Chondrocyte (in vitro differentiated cells): ENCODE data around the gene ZBTB40. TPM values are rescaled to one million over a fixed set of nuclear protein-coding genes. Genes with fewer than 3 reads are reported as not detected.

Experiments
- DNase-seq: peaks from one replicate; pipeline ENCODE4 v3.0.0; 2021; ENCODE audit warnings: mixed read lengths, low spot score
- H3K27ac Mint-ChIP-seq: one replicate; pipeline ENCODE4 v1.8.0; 2021; ENCODE audit warnings: mild to moderate bottlenecking, moderate library complexity, mixed read lengths; ENCODE audit not compliant: unreplicated experiment
- H3K27me3 Mint-ChIP-seq: 2 replicates; pipeline ENCODE4 v1.8.0; 2021; ENCODE audit warnings: low read depth, mixed read lengths
- H3K36me3 Mint-ChIP-seq: 2 replicates; pipeline ENCODE4 v1.8.0; 2021; ENCODE audit warnings: low read depth, mixed read lengths
- H3K4me1 Mint-ChIP-seq: 2 replicates; pipeline ENCODE4 v1.8.0; 2021; ENCODE audit warnings: low read depth, mild to moderate bottlenecking, mixed read lengths
- H3K4me3 Mint-ChIP-seq: one replicate; pipeline ENCODE4 v1.8.0; 2021; ENCODE audit warnings: mild to moderate bottlenecking, moderate library complexity, mixed read lengths; ENCODE audit not compliant: unreplicated experiment
- H3K9me3 Mint-ChIP-seq: 2 replicates; pipeline ENCODE4 v1.8.0; 2021; ENCODE audit warnings: low read depth, mixed read lengths
- CTCF ChIP-seq: fragments of 200-600 bp; sonication (generic); IDR thresholded peaks from 2 replicates; pipeline ENCODE4 v1.5.0; 2021; ENCODE audit warnings: antibody characterized with exemption, mild to moderate bottlenecking, moderate library complexity
- total RNA-seq: library from RNA; stranded (reverse); gene quantifications from 3 replicates; pipeline ENCODE4 v1.2.1, GENCODE V29; 2021

Gene ZBTB40
- total RNA-seq, 1 donor from 2014 or later = 16.3 TPM

- Mint-ChIP-seq H3K4me1 (peaks cover 4% of the 10 kb centered on the region), H3K27ac (no peak overlapping the region), H3K9me3 (no peaks in the 10 kb centered on the region), H3K4me3 (no peak overlapping the region), H3K27me3 (no peaks in the 10 kb centered on the region), H3K36me3 (peaks cover 57% of the 10 kb centered on the region)
- TF ChIP-seq CTCF = no peak
- DNase-seq = no peak
Observed at GRCh38 chr1:22522221-22522743, 70.6 kb downstream of the ZBTB40 start.

- Mint-ChIP-seq H3K4me3 (no peak overlapping the region), H3K4me1 (no peaks in the 10 kb centered on the region), H3K9me3 (no peaks in the 10 kb centered on the region), H3K27me3 (no peaks in the 10 kb centered on the region), H3K27ac (no peak overlapping the region), H3K36me3 (peaks cover 48% of the 10 kb centered on the region)
- no peak for DNase-seq
- no peak for TF ChIP-seq CTCF
Observed at GRCh38 chr1:22524481-22524880, 72.8 kb downstream of the ZBTB40 start.

GRCh38 chr1:22525211-22525610, 73.6 kb downstream of the ZBTB40 start:
- Mint-ChIP-seq H3K27me3 (no peaks in the 10 kb centered on the region), H3K4me3 (no peak overlapping the region), H3K27ac (no peak overlapping the region), H3K9me3 (no peaks in the 10 kb centered on the region), H3K36me3 (peaks cover 42% of the 10 kb centered on the region), H3K4me1 (no peaks in the 10 kb centered on the region)
- DNase-seq = no peak
- TF ChIP-seq CTCF = no peak

GRCh38 chr1:22525646-22526045, 74.0 kb downstream of the ZBTB40 start:
- H3K9me3 Mint-ChIP-seq = no peaks in the 10 kb centered on the region
- peaks cover 37% of the 10 kb centered on the region for H3K36me3 Mint-ChIP-seq
- no peak overlapping the region for H3K27ac Mint-ChIP-seq
- no peak for DNase-seq
- TF ChIP-seq CTCF = no peak
- no peaks in the 10 kb centered on the region for H3K27me3 Mint-ChIP-seq
- no peak overlapping the region for H3K4me3 Mint-ChIP-seq
- no peaks in the 10 kb centered on the region for H3K4me1 Mint-ChIP-seq

GRCh38 chr1:22526098-22526497, 74.4 kb downstream of the ZBTB40 start:
- Mint-ChIP-seq H3K27me3 (no peaks in the 10 kb centered on the region), H3K9me3 (no peaks in the 10 kb centered on the region), H3K27ac (no peak overlapping the region), H3K4me1 (no peaks in the 10 kb centered on the region), H3K36me3 (peaks cover 36% of the 10 kb centered on the region), H3K4me3 (no peak overlapping the region)
- TF ChIP-seq CTCF = no peak
- no peak for DNase-seq
